ENCODE results near the gene CNTNAP2.
"Not testable (repeated sequence)": the region's sequence is repeated elsewhere in the genome, so short reads cannot be mapped to it uniquely, and the experiment has no call there.

The CNTNAP2 gene

GRCh38 chr7:148408307-148408706, 2291.7 kb downstream of the CNTNAP2 start:
- no peak for TF ChIP-seq ZFX (IDR thresholded peaks at IDR 0.05)
- TF ChIP-seq CTCF (conservative IDR thresholded peaks at IDR 0.05): no peak
- H3K27ac ChIP-seq: no peak overlapping the region

GRCh38 chr7:148410905-148411304, 2294.3 kb downstream of the CNTNAP2 start:
- H3K27ac ChIP-seq: no peak overlapping the region
- TF ChIP-seq CTCF (conservative IDR thresholded peaks at IDR 0.05) (no peak), ZFX (IDR thresholded peaks at IDR 0.05) (no peak)

- TF ChIP-seq CTCF (conservative IDR thresholded peaks at IDR 0.05) (no peak), ZFX (IDR thresholded peaks at IDR 0.05) (no peak)
- H3K27ac ChIP-seq: no peak overlapping the region
These were observed 2296.1 kb downstream of the CNTNAP2 start for GRCh38 chr7:148412691-148413090.

DNA sequence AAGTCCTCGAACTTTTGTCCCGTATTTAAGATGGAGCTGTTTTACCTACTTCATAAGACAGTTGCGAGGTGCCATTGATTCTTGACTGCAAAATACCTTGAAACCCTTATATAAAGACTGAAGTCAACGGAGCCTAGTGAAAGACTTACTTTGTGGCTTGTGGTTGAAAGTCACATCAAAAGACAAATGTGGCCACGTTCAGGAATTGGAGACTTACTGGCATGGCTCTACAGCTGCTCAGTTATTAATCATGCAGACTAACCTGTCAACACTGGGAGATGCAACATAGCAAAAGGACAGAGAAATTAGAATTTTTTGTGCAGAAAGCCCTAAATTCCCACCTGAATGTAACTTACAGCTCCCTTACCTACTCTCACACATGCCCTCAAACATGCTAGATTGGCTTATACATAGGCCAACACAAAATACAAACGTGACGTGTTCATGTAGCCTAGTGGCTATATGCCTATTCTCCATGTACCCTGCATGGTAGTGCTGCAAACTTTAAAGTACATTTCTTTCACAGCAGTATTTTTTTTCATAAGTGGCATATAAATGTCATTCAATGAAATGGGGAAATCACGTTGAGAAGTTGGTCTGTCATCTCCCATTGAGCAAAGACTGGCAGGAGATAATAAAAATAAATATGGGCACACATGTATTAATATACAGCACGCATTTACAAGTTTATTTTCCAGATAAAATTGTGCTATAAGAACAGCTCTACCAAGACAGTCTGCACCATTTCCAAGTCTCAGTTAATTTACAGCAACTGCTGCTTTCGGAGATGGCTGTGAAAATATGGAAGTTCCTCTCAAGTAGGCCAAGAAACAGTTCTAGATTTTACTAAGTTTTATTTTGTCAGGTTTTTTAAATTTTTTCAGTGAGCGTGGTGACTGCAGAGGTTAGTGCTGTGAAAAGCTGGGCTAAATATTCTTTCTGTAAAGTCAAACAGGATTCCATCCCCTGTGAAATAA, 2303.5 kb downstream of the CNTNAP2 start:
- no peak overlapping the region for H3K27ac ChIP-seq
- TF ChIP-seq CTCF (conservative IDR thresholded peaks at IDR 0.05) (no peak), ZFX (IDR thresholded peaks at IDR 0.05) (no peak)

DNA sequence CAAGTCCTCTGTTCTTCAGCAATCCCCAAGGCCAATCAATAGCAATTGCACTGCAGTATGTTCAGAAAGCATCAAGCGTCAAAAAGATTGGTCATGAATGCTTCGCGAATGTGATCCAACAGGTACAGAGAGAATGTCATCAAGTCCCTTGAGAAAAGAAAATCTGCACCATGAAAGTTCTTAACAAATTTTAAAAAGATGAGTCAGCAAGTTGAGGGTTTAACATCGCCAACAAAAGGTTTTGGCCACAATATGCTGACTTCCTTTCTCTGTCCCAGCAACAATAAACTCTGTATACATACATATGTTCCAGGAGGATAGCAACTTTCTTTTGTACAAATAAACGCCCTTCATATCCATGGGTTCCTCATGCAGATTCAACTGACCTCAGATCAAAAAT, 2305.4 kb downstream of the CNTNAP2 start:
- TF ChIP-seq ZFX (IDR thresholded peaks at IDR 0.05) (no peak), CTCF (conservative IDR thresholded peaks at IDR 0.05) (no peak)

GRCh38 chr7:148426393-148426792, 2309.8 kb downstream of the CNTNAP2 start:
- not testable (repeated sequence) for H3K27ac ChIP-seq

More for the DNA sequence above, 2305.4 kb downstream of the CNTNAP2 start:
- H3K27ac ChIP-seq: no peak overlapping the region

- not testable (repeated sequence) for H3K27ac ChIP-seq
These were observed 2314.1 kb downstream of the CNTNAP2 start for GRCh38 chr7:148430690-148431089.

- H3K27ac ChIP-seq: no peak overlapping the region
- TF ChIP-seq CTCF (conservative IDR thresholded peaks at IDR 0.05) (no peak), ZFX (IDR thresholded peaks at IDR 0.05) (no peak)
These were observed 2317.1 kb downstream of the CNTNAP2 start for GRCh38 chr7:148433521-148434180.

Measured in C4-2B (cell line).